H1 (cell line): ENCODE results near the gene OST4. TPM values are rescaled to one million over a fixed set of nuclear protein-coding genes. Genes with fewer than 3 reads are reported as not detected.

Experiments
- CTCF ChIA-PET: fragments of 300-600 bp; sonication (Branson Sonifier 250); formaldehyde crosslinking; loops from one replicate; lab custom pipeline; 2021; ENCODE audit not compliant: partially characterized antibody; lab: Charles Lee
- POLR2A ChIA-PET: fragments of 300-600 bp; sonication (Branson Sonifier 250); formaldehyde crosslinking; loops from one replicate; lab custom pipeline; 2021; ENCODE audit warnings: inconsistent platforms; ENCODE audit not compliant: partially characterized antibody; lab: Charles Lee
- DNase-seq, 2 experiments: peaks; one replicate each; pipeline versions ENCODE4 v3.0.0 to v3.0.0-alpha.2; 2010 to 2022; ENCODE audit warnings: low spot score in 2 of 2, low read depth in 1 of 2, mixed read lengths in 1 of 2
- FAIRE-seq: peaks from 2 replicates; lab custom pipeline; 2011; peaks lifted over from hg19 to GRCh38; lab: Jason Lieb, UNC
- H2AFZ ChIP-seq: 2 replicates; pipeline ENCODE4 v1.8.1; 2012; ENCODE audit warnings: low read length, inconsistent platforms
- H2AK5ac ChIP-seq: 2 replicates; pipeline ENCODE4 v1.6.1; 2013; ENCODE audit warnings: low read depth, low read length
- H2BK120ac ChIP-seq: replicated peaks from 2 replicates; pipeline ENCODE3; 2013; ENCODE audit warnings: low read depth, low read length, inconsistent platforms
- H2BK12ac ChIP-seq: 2 replicates; pipeline ENCODE4 v1.6.1; 2013; ENCODE audit warnings: low read depth, low read length
- H2BK15ac ChIP-seq: 2 replicates; pipeline ENCODE4 v1.6.1; 2013; ENCODE audit warnings: low read length
- H2BK20ac ChIP-seq: 2 replicates; pipeline ENCODE4 v1.6.1; 2013; ENCODE audit warnings: low read length
- H2BK5ac ChIP-seq: 2 replicates; pipeline ENCODE4 v1.6.1; 2013; ENCODE audit warnings: low read depth, low read length
- H3K14ac ChIP-seq: 2 replicates; pipeline ENCODE4 v1.6.1; 2013; ENCODE audit warnings: inconsistent platforms; ENCODE audit not compliant: insufficient read length
- H3K18ac ChIP-seq: 2 replicates; pipeline ENCODE4 v1.6.1; 2013; ENCODE audit warnings: low read length; ENCODE audit errors: extremely low read depth
- H3K23ac ChIP-seq: 2 replicates; pipeline ENCODE4 v1.6.1; 2013; ENCODE audit warnings: inconsistent platforms; ENCODE audit not compliant: insufficient read length
- H3K23me2 ChIP-seq: 2 replicates; pipeline ENCODE4 v1.6.1; 2013; ENCODE audit warnings: low read depth, low read length
- H3K27ac ChIP-seq: 2 replicates; pipeline ENCODE4 v1.6.1; 2011; ENCODE audit warnings: low read depth, low read length, inconsistent platforms
- H3K27me3 ChIP-seq, 4 experiments: replicated peaks in 1 of 4; 1 replicate in 1 of 4; 2 replicates in 3 of 4; pipeline versions ENCODE4 v1.6.1 to v1.8.1; 2011 to 2013; ENCODE audit warnings: low read length in 3 of 4, mild to moderate bottlenecking in 3 of 4, inconsistent platforms in 2 of 4, mixed read lengths in 2 of 4, moderate library complexity in 1 of 4; ENCODE audit not compliant: control insufficient read depth in 3 of 4, insufficient read depth in 3 of 4; ENCODE audit errors: extremely low read depth in 1 of 4
- H3K36me3 ChIP-seq, 4 experiments: 2 replicates each; pipeline versions ENCODE4 v1.6.1 to v1.8.1; 2011 to 2013; ENCODE audit warnings: mild to moderate bottlenecking in 4 of 4, low read length in 3 of 4, moderate library complexity in 2 of 4, control low read depth in 1 of 4, inconsistent platforms in 1 of 4; ENCODE audit not compliant: insufficient read depth in 4 of 4, control insufficient read depth in 2 of 4
- H3K4ac ChIP-seq: replicated peaks from 2 replicates; pipeline ENCODE3; 2013; ENCODE audit warnings: low read length, low read depth, mixed read lengths, inconsistent platforms; ENCODE audit not compliant: insufficient read length
- H3K4me1 ChIP-seq, 4 experiments: replicated peaks in 1 of 4; 1 replicate in 1 of 4; 2 replicates in 3 of 4; pipeline versions ENCODE4 v1.6.1 to v1.8.1; 2011 to 2013; ENCODE audit warnings: low read length in 3 of 4, inconsistent platforms in 2 of 4, mixed read lengths in 1 of 4; ENCODE audit not compliant: insufficient read depth in 4 of 4, control insufficient read depth in 3 of 4
- H3K4me2 ChIP-seq, 2 experiments: 2 replicates each; pipeline versions ENCODE4 v1.6.1 to v1.8.1; 2011 to 2013; ENCODE audit warnings: low read depth in 2 of 2, low read length in 2 of 2, control low read depth in 1 of 2, inconsistent platforms in 1 of 2, mild to moderate bottlenecking in 1 of 2; ENCODE audit not compliant: insufficient read depth in 1 of 2
- H3K4me3 ChIP-seq, 4 experiments: fragments of 200-600, 300-600 bp in 1 of 4; sonication (generic), shearing (Covaris generic), sonication (Bioruptor Twin) in 1 of 4; 2 replicates each; pipeline versions ENCODE4 v1.5.1 to v1.8.1; 2011 to 2016; ENCODE audit warnings: low read length in 4 of 4, low read depth in 3 of 4, control low read depth in 2 of 4, inconsistent platforms in 2 of 4, mild to moderate bottlenecking in 2 of 4, mixed read lengths in 1 of 4, moderate library complexity in 1 of 4; ENCODE audit not compliant: insufficient read depth in 2 of 4; ENCODE audit errors: extremely low read depth in 1 of 4
- H3K56ac ChIP-seq: replicated peaks from 2 replicates; pipeline ENCODE3; 2013; ENCODE audit warnings: low read depth, mild to moderate bottlenecking, mixed read lengths, low read length, inconsistent platforms; ENCODE audit not compliant: insufficient read length
- H3K79me1 ChIP-seq: 2 replicates; pipeline ENCODE4 v1.6.1; 2013; ENCODE audit warnings: low read depth, low read length, control low read depth
- H3K79me2 ChIP-seq, 2 experiments: 2 replicates each; pipeline versions ENCODE4 v1.6.1 to v1.8.1; 2012 to 2013; ENCODE audit warnings: low read length in 2 of 2, mild to moderate bottlenecking in 2 of 2, inconsistent platforms in 1 of 2; ENCODE audit not compliant: insufficient read depth in 2 of 2, control insufficient read depth in 1 of 2
- H3K9ac ChIP-seq, 4 experiments: replicated peaks in 1 of 4; 1 replicate in 1 of 4; 2 replicates in 3 of 4; pipeline versions ENCODE4 v1.6.1 to v1.8.1; 2011 to 2013; ENCODE audit warnings: low read depth in 3 of 4, low read length in 3 of 4, control low read depth in 2 of 4, mild to moderate bottlenecking in 2 of 4, moderate library complexity in 2 of 4, inconsistent platforms in 1 of 4; ENCODE audit errors: extremely low read depth in 1 of 4
- H3K9me3 ChIP-seq, 2 experiments: 2 replicates each; pipeline versions ENCODE4 v1.6.1 to v1.8.1; 2012 to 2013; ENCODE audit warnings: mild to moderate bottlenecking in 2 of 2, moderate library complexity in 2 of 2, control low read depth in 1 of 2, inconsistent platforms in 1 of 2, low read depth in 1 of 2, low read length in 1 of 2, mixed read lengths in 1 of 2; ENCODE audit not compliant: insufficient read depth in 2 of 2
- H4K20me1 ChIP-seq, 2 experiments: replicated peaks in 1 of 2; 2 replicates each; pipeline versions ENCODE3 to v1.8.1; 2011 to 2013; ENCODE audit warnings: inconsistent platforms in 2 of 2, low read length in 2 of 2, mild to moderate bottlenecking in 1 of 2; ENCODE audit not compliant: insufficient read depth in 2 of 2, control insufficient read depth in 1 of 2
- H4K5ac ChIP-seq: 2 replicates; pipeline ENCODE4 v1.6.1; 2013; ENCODE audit warnings: low read length, low read depth, mixed read lengths, inconsistent platforms; ENCODE audit not compliant: insufficient read length
- H4K8ac ChIP-seq: 2 replicates; pipeline ENCODE4 v1.8.0; 2013; ENCODE audit warnings: mild to moderate bottlenecking, moderate library complexity, low read length, inconsistent platforms; ENCODE audit not compliant: insufficient read depth; ENCODE audit errors: extremely low read depth
- H4K91ac ChIP-seq: replicated peaks from 2 replicates; pipeline ENCODE3; 2013; ENCODE audit warnings: low read length, mixed read lengths, inconsistent platforms; ENCODE audit not compliant: insufficient read length
- BACH1 ChIP-seq: IDR thresholded peaks from 2 replicates; pipeline ENCODE4 v1.6.1; 2012; ENCODE audit warnings: low read length, improper control_type of control experiment
- BCL11A ChIP-seq, 2 experiments: IDR thresholded peaks; one replicate each; pipeline ENCODE4 v1.6.1; 2011; ENCODE audit warnings: low read depth in 2 of 2, low read length in 2 of 2, mild to moderate bottlenecking in 2 of 2
- BRCA1 ChIP-seq: IDR thresholded peaks from 2 replicates; pipeline ENCODE4 v1.6.1; 2012; ENCODE audit warnings: low read depth, low read length, improper control_type of control experiment
- CBX8 ChIP-seq: fragments of 300-800, 300-1000 bp; sonication (generic); IDR thresholded peaks from 2 replicates; pipeline ENCODE4 v1.7.1; 2016; ENCODE audit warnings: low read depth, low read length, borderline replicate concordance
- CHD2 ChIP-seq: IDR thresholded peaks from 2 replicates; pipeline ENCODE4 v1.6.1; 2012; ENCODE audit warnings: low read length, improper control_type of control experiment
- CREB1 ChIP-seq: IDR thresholded peaks from 2 replicates; pipeline ENCODE4 v1.6.1; 2012; ENCODE audit warnings: inconsistent platforms
- FOSL1 ChIP-seq: IDR thresholded peaks from 2 replicates; pipeline ENCODE4 v1.6.1; 2011; ENCODE audit warnings: mild to moderate bottlenecking, low read depth, low read length, moderate library complexity; ENCODE audit not compliant: insufficient read depth
- GABPA ChIP-seq: IDR thresholded peaks from 2 replicates; pipeline ENCODE4 v1.6.1; 2011; ENCODE audit warnings: mild to moderate bottlenecking, low read length, moderate library complexity, borderline replicate concordance; ENCODE audit not compliant: insufficient read depth
- JUND ChIP-seq: IDR thresholded peaks from 2 replicates; pipeline ENCODE4 v1.6.1; 2011; ENCODE audit warnings: mild to moderate bottlenecking, improper control_type of control experiment, low read length
- KDM4A ChIP-seq: IDR thresholded peaks from one replicate; pipeline ENCODE4 v1.7.1; 2012; ENCODE audit warnings: low read depth, mild to moderate bottlenecking, moderate library complexity, low read length, inconsistent platforms; ENCODE audit not compliant: severe bottlenecking
- POLR2A ChIP-seq, 2 experiments: IDR thresholded peaks; 1 replicate in 1 of 2; 2 replicates in 1 of 2; pipeline ENCODE4 v1.6.1; 2011; ENCODE audit warnings: low read depth in 2 of 2, low read length in 2 of 2, mild to moderate bottlenecking in 2 of 2; ENCODE audit errors: control extremely low read depth in 1 of 2
- POLR2AphosphoS5 ChIP-seq: IDR thresholded peaks from 2 replicates; pipeline ENCODE4 v1.6.1; 2011; ENCODE audit warnings: low read depth, low read length
- SIN3A ChIP-seq, 2 experiments: IDR thresholded peaks in 1 of 2; conservative IDR thresholded peaks in 1 of 2; 2 replicates each; pipeline ENCODE4 v1.6.1; 2011 to 2012; ENCODE audit warnings: low read length in 2 of 2, improper control_type of control experiment in 1 of 2, low read depth in 1 of 2, mild to moderate bottlenecking in 1 of 2
- SP2 ChIP-seq: IDR thresholded peaks from 2 replicates; pipeline ENCODE4 v1.6.1; 2012; ENCODE audit warnings: mild to moderate bottlenecking, low read length, inconsistent platforms
- TAF1 ChIP-seq: IDR thresholded peaks from 2 replicates; pipeline ENCODE4 v1.6.1; 2011; ENCODE audit warnings: mild to moderate bottlenecking, low read depth, low read length
- YY1 ChIP-seq: IDR thresholded peaks from 2 replicates; pipeline ENCODE4 v1.6.1; 2011; ENCODE audit warnings: low read depth, mild to moderate bottlenecking, low read length
- WGBS, 2 experiments: shearing (Covaris generic) in 1 of 2; methylation state at CpG; one replicate each; pipeline versions ENCODE4 v1.1.6 to v1.1.7; 2013 to 2015; ENCODE audit warnings: low lambda C conversion rate in 2 of 2, mixed read lengths in 2 of 2, inconsistent platforms in 1 of 2, low coverage in 1 of 2, missing lambda C conversion rate in 1 of 2; ENCODE audit not compliant: insufficient replicate concordance in 2 of 2, insufficient coverage in 1 of 2, insufficient read length in 1 of 2; ENCODE audit errors: extremely low coverage in 1 of 2, missing lambda C conversion rate in 1 of 2; 5-methylcytosine and 5-hydroxymethylcytosine counted together
- polyA plus RNA-seq, 7 experiments: library from polyadenylated mRNA; depleted of rRNA in 3 of 7; stranded (reverse) in 5 of 7; unstranded in 2 of 7; fragments of >200 nt in 5 of 7; fragments of 200-250 nt in 2 of 7; gene quantifications; 1 replicate in 5 of 7; 2 replicates in 1 of 7; 4 replicates in 1 of 7; pipeline versions ENCODE4 v1.2.1 to v1.2.3, GENCODE V29; 2011 to 2013; ENCODE audit warnings: missing spikeins in 2 of 7, mixed read lengths in 2 of 7
- total RNA-seq: library from RNA; stranded (reverse); fragmentation: NEBNext Ultra II Directional; extraction: Animal tissue kit (Norgen Biotek cat#: 25700); gene quantifications from 2 replicates; pipeline ENCODE4 v1.2.1, GENCODE V29; 2021

OST4 gene
- total and polyA plus RNA-seq, 2 of the 8 experiments (the other 6 are each of a cell fraction or from before 2014, with no cell fraction given): 225 to 865 TPM

- 88% methylated on average over 3 of the region's 3 CpGs; no CpG with 5 or more reads in 1 of the 2 experiments for WGBS, 2 experiments
- Histone ChIP-seq H3K14ac (no peak overlapping the region), H3K79me2 (no peaks in the 10 kb centered on the region), H3K4ac (no peak overlapping the region), H3K9me3 (no peaks in the 10 kb centered on the region), H2BK15ac (no peak overlapping the region), H3K4me3 (no peak overlapping the region), H4K91ac (no peak overlapping the region), H2BK12ac (no peak overlapping the region), H2BK20ac (no peak overlapping the region), H3K27ac (no peak overlapping the region), H2BK120ac (no peak overlapping the region), H2AFZ (no peak overlapping the region), H3K56ac (no peak overlapping the region), H3K4me2 (no peak overlapping the region), H3K79me1 (no peaks in the 10 kb centered on the region), H4K20me1 (no peaks in the 10 kb centered on the region), H4K8ac (no peak overlapping the region), H3K23ac (no peak overlapping the region), H2BK5ac (no peak overlapping the region), H2AK5ac (no peak overlapping the region), H3K36me3 (no peaks in the 10 kb centered on the region), H3K9ac (no peak overlapping the region), H3K27me3 (peaks cover 0 to 2% (median 0%) of the 10 kb centered on the region in 4 experiments; a peak in 1 of 7 replicates), H3K18ac (no peak overlapping the region), H3K23me2 (no peaks in the 10 kb centered on the region), H4K5ac (no peak overlapping the region), H3K4me1 (no peaks in the 10 kb centered on the region; a peak in 1 of 7 replicates)
- CTCF ChIA-PET: interaction anchor here (0.5 to 9.5 kb wide), 9 partner anchors 9 to 285 kb away, joined by 3 to 120 read pairs (median 4); partner anchors contain the start of gene KHK
- POLR2A ChIA-PET: interaction anchor here (0.6 to 1.7 kb wide), 2 partner anchors 24 to 35 kb away, joined by 4 to 5 read pairs; no protein-coding TSS in a partner anchor
- FAIRE-seq (no peak), DNase-seq (no peak)
- no peak for TF ChIP-seq BRCA1
- TF ChIP-seq CHD2: no peak
- TF ChIP-seq KDM4A: no peak
- no peak for TF ChIP-seq TAF1
- TF ChIP-seq SP2: no peak
- TF ChIP-seq CBX8: no peak
- no peak for TF ChIP-seq POLR2A (IDR thresholded peaks at IDR 0.05; ENCODE audit: control extremely low read depth in 1 of 2, low read depth in 2 of 2, low read length in 2 of 2)
- TF ChIP-seq FOSL1: no peak
- TF ChIP-seq BACH1: no peak
- TF ChIP-seq CREB1: no peak
- TF ChIP-seq BCL11A (IDR thresholded peaks at IDR 0.05; ENCODE audit: low read depth in 2 of 2, low read length in 2 of 2): no peak
- no peak for TF ChIP-seq GABPA
- no peak for TF ChIP-seq YY1
- TF ChIP-seq JUND: no peak
- no peak for TF ChIP-seq SIN3A (conservative IDR thresholded peaks at IDR 0.05 in 1 of 2, IDR thresholded peaks at IDR 0.05 in 1 of 2; ENCODE audit: low read depth in 1 of 2, low read length in 2 of 2)
- TF ChIP-seq POLR2AphosphoS5: no peak
These were observed 37.6 kb upstream of the OST4 start for GRCh38 chr2:27109083-27109482.
